ENCODE data around the gene SCO2. TPM values are rescaled to one million over a fixed set of nuclear protein-coding genes. Genes with fewer than 3 reads are reported as not detected.
"Not testable (repeated sequence)": the region's sequence is repeated elsewhere in the genome, so short reads cannot be mapped to it uniquely, and the experiment has no call there.

The SCO2 gene
- total RNA-seq, 2 donors from 2014 or later, result 0.89 to 2.3 TPM

GRCh38 chr22:50522208-50522805, 3.1 kb downstream of the SCO2 start:
- Histone ChIP-seq H3K27me3 (ENCODE audit: control insufficient read depth, insufficient read depth, low read length, poor library complexity, severe bottlenecking) (no peaks in the 10 kb centered on the region), H3K36me3 (ENCODE audit: control insufficient read depth, insufficient read depth, low read length) (peaks cover 25% of the 10 kb centered on the region), H3K27ac (ENCODE audit: low read depth, low read length) (no peak overlapping the region), H3K4me1 (ENCODE audit: control insufficient read depth, insufficient read depth, low read length) (no peaks in the 10 kb centered on the region), H3K9me3 (ENCODE audit: control insufficient read depth, low read length) (no peaks in the 10 kb centered on the region), H3K4me3 (ENCODE audit: low read length) (no peak overlapping the region), H3K9ac (ENCODE audit: extremely low read depth, low read length, poor library complexity, severe bottlenecking) (no peak overlapping the region)
- no peak overlapping the region for H3K4me3 Mint-ChIP-seq
- H3K4me1 Mint-ChIP-seq, result peaks cover 9% of the 10 kb centered on the region
- TF ChIP-seq CTCF (conservative IDR thresholded peaks at IDR 0.05), result no peak
- H3K27me3 Mint-ChIP-seq (ENCODE audit: insufficient read depth), result peaks cover 5% of the 10 kb centered on the region
- H3K27ac Mint-ChIP-seq, result no peak overlapping the region
- H3K9me3 Mint-ChIP-seq, result no peaks in the 10 kb centered on the region
- DNase-seq, result no peak
- H3K36me3 Mint-ChIP-seq (ENCODE audit: low read depth), result peaks cover 22% of the 10 kb centered on the region
- WGBS, 2 experiments (ENCODE audit: insufficient coverage in 1 of 2, insufficient read length in 1 of 2), result 95% methylated on average over 6 to 15 of the region's 15 CpGs

GRCh38 chr22:50521710-50522109, 3.7 kb downstream of the SCO2 start:
- Mint-ChIP-seq H3K36me3 (ENCODE audit: low read depth) (peaks cover 22% of the 10 kb centered on the region), H3K27ac (no peak overlapping the region), H3K9me3 (no peaks in the 10 kb centered on the region), H3K27me3 (ENCODE audit: insufficient read depth) (peaks cover under 1% of the 10 kb centered on the region), H3K4me1 (peaks cover 6% of the 10 kb centered on the region), H3K4me3 (no peak overlapping the region)
- Histone ChIP-seq H3K36me3 (ENCODE audit: control insufficient read depth, insufficient read depth, low read length) (peaks cover 26% of the 10 kb centered on the region), H3K4me3 (ENCODE audit: low read length) (no peak overlapping the region), H3K9ac (ENCODE audit: extremely low read depth, low read length, poor library complexity, severe bottlenecking) (no peak overlapping the region), H3K4me1 (ENCODE audit: control insufficient read depth, insufficient read depth, low read length) (no peaks in the 10 kb centered on the region), H3K27me3 (ENCODE audit: control insufficient read depth, insufficient read depth, low read length, poor library complexity, severe bottlenecking) (no peaks in the 10 kb centered on the region), H3K9me3 (ENCODE audit: control insufficient read depth, low read length) (no peaks in the 10 kb centered on the region), H3K27ac (ENCODE audit: low read depth, low read length) (no peak overlapping the region)
- no peak for TF ChIP-seq CTCF (conservative IDR thresholded peaks at IDR 0.05)
- DNase-seq, result no peak
- 92 to 94% methylated on average over 9 to 10 of the region's 10 CpGs for WGBS, 2 experiments (ENCODE audit: insufficient coverage in 1 of 2, insufficient read length in 1 of 2)

- H3K9me3 ChIP-seq (ENCODE audit: control insufficient read depth, low read length), result no peaks in the 10 kb centered on the region
- Mint-ChIP-seq H3K4me3 (no peak overlapping the region), H3K27ac (no peak overlapping the region), H3K4me1 (peaks cover 6% of the 10 kb centered on the region), H3K36me3 (ENCODE audit: low read depth) (peaks cover 27% of the 10 kb centered on the region), H3K27me3 (ENCODE audit: insufficient read depth) (no peaks in the 10 kb centered on the region), H3K9me3 (no peaks in the 10 kb centered on the region)
- H3K4me3 ChIP-seq (ENCODE audit: low read length), result no peak overlapping the region
- H3K36me3 ChIP-seq (ENCODE audit: control insufficient read depth, insufficient read depth, low read length), result peaks cover 32% of the 10 kb centered on the region
- 93 to 95% methylated on average over 11 to 13 of the region's 13 CpGs for WGBS, 2 experiments (ENCODE audit: insufficient coverage in 1 of 2, insufficient read length in 1 of 2)
- no peak for TF ChIP-seq CTCF (conservative IDR thresholded peaks at IDR 0.05)
- H3K9ac ChIP-seq (ENCODE audit: extremely low read depth, low read length, poor library complexity, severe bottlenecking), result no peak overlapping the region
- H3K27me3 ChIP-seq (ENCODE audit: control insufficient read depth, insufficient read depth, low read length, poor library complexity, severe bottlenecking), result no peaks in the 10 kb centered on the region
- no peak overlapping the region for H3K27ac ChIP-seq (ENCODE audit: low read depth, low read length)
- DNase-seq, result no peak
- no peaks in the 10 kb centered on the region for H3K4me1 ChIP-seq (ENCODE audit: control insufficient read depth, insufficient read depth, low read length)
These were observed 4.5 kb downstream of the SCO2 start for GRCh38 chr22:50520826-50521453.

GRCh38 chr22:50520184-50520583, 5.2 kb downstream of the SCO2 start:
- peaks cover 31% of the 10 kb centered on the region for H3K36me3 Mint-ChIP-seq (ENCODE audit: low read depth)
- H3K9me3 ChIP-seq (ENCODE audit: control insufficient read depth, low read length); H3K27me3 ChIP-seq (ENCODE audit: control insufficient read depth, insufficient read depth, low read length, poor library complexity, severe bottlenecking); H3K27ac ChIP-seq (ENCODE audit: low read depth, low read length); H3K4me1 Mint-ChIP-seq; H3K27ac Mint-ChIP-seq; H3K9me3 Mint-ChIP-seq; H3K4me3 Mint-ChIP-seq; H3K4me1 ChIP-seq (ENCODE audit: control insufficient read depth, insufficient read depth, low read length); H3K27me3 Mint-ChIP-seq (ENCODE audit: insufficient read depth); DNase-seq; H3K9ac ChIP-seq (ENCODE audit: extremely low read depth, low read length, poor library complexity, severe bottlenecking); H3K4me3 ChIP-seq (ENCODE audit: low read length): not testable (repeated sequence)
- 96 to 97% methylated on average over 6 to 8 of the region's 8 CpGs for WGBS, 2 experiments (ENCODE audit: insufficient coverage in 1 of 2, insufficient read length in 1 of 2)
- peaks cover 32% of the 10 kb centered on the region for H3K36me3 ChIP-seq (ENCODE audit: control insufficient read depth, insufficient read depth, low read length)
